ENCODE results near the gene LRCOL1.

Gene LRCOL1

GRCh38 chr12:132620899-132621656 is 10.7 kb upstream of the LRCOL1 start:
- in situ Hi-C loops (cut with HindIII; ENCODE audit: low pct_unique_long_range_greater_than_20kb, low sequenced_read_pairs), result no loop called here
- TF ChIP-seq JUND (IDR thresholded peaks at IDR 0.05; ENCODE audit: low read depth), result no peak
- DNase-seq (ENCODE audit: low read depth in 1 of 2, low spot score in 1 of 2), result no peak

GRCh38 chr12:132620113-132620898 is 9.9 kb upstream of the LRCOL1 start:
- in situ Hi-C loops (cut with HindIII; ENCODE audit: low pct_unique_long_range_greater_than_20kb, low sequenced_read_pairs), result no loop called here
- TF ChIP-seq JUND (IDR thresholded peaks at IDR 0.05; ENCODE audit: low read depth), result no peak
- DNase-seq (ENCODE audit: low read depth in 1 of 2, low spot score in 1 of 2), result no peak

- DNase-seq (ENCODE audit: low read depth in 1 of 2, low spot score in 1 of 2), result no peak
- in situ Hi-C loops (cut with HindIII; ENCODE audit: low pct_unique_long_range_greater_than_20kb, low sequenced_read_pairs), result no loop called here
- TF ChIP-seq JUND (IDR thresholded peaks at IDR 0.05; ENCODE audit: low read depth), result no peak
These were observed 9.2 kb upstream of the LRCOL1 start for GRCh38 chr12:132619386-132620112.

- no peak for TF ChIP-seq JUND (IDR thresholded peaks at IDR 0.05; ENCODE audit: low read depth)
- no peak for DNase-seq (ENCODE audit: low read depth in 1 of 2, low spot score in 1 of 2)
- in situ Hi-C loops (cut with HindIII; ENCODE audit: low pct_unique_long_range_greater_than_20kb, low sequenced_read_pairs), result no loop called here
These were observed 8.6 kb upstream of the LRCOL1 start for GRCh38 chr12:132619071-132619385.

- DNase-seq (ENCODE audit: low read depth in 1 of 2, low spot score in 1 of 2), result peak in 1 of 2 experiments; percentile 49
- in situ Hi-C loops (cut with HindIII; ENCODE audit: low pct_unique_long_range_greater_than_20kb, low sequenced_read_pairs), result no loop called here
- no peak for TF ChIP-seq JUND (IDR thresholded peaks at IDR 0.05; ENCODE audit: low read depth)
These were observed 8.3 kb upstream of the LRCOL1 start, which contains the start of gene P2RX2 for GRCh38 chr12:132618683-132619043. Gene P2RX2, plus strand, starts transcription at chr12:132618776. Its CDS starts 41 bp downstream, at chr12:132618817.

GRCh38 chr12:132617822-132618682 is 7.7 kb upstream of the LRCOL1 start:
- no peak for TF ChIP-seq JUND (IDR thresholded peaks at IDR 0.05; ENCODE audit: low read depth)
- in situ Hi-C loops (cut with HindIII; ENCODE audit: low pct_unique_long_range_greater_than_20kb, low sequenced_read_pairs), result no loop called here
- peak; percentile 55 to 63 for DNase-seq (ENCODE audit: low read depth in 1 of 2, low spot score in 1 of 2)

- DNase-seq (ENCODE audit: low read depth in 1 of 2, low spot score in 1 of 2), result no peak
- in situ Hi-C loops (cut with HindIII; ENCODE audit: low pct_unique_long_range_greater_than_20kb, low sequenced_read_pairs), result no loop called here
- no peak for TF ChIP-seq JUND (IDR thresholded peaks at IDR 0.05; ENCODE audit: low read depth)
These were observed 6.8 kb upstream of the LRCOL1 start for GRCh38 chr12:132617135-132617701.

GRCh38 chr12:132615579-132616038 is 5.2 kb upstream of the LRCOL1 start:
- in situ Hi-C loops (cut with HindIII; ENCODE audit: low pct_unique_long_range_greater_than_20kb, low sequenced_read_pairs), result no loop called here
- TF ChIP-seq JUND (IDR thresholded peaks at IDR 0.05; ENCODE audit: low read depth), result no peak
- peak in 1 of 2 experiments; percentile 41 for DNase-seq (ENCODE audit: low read depth in 1 of 2, low spot score in 1 of 2)

GRCh38 chr12:132614861-132615578 is 4.6 kb upstream of the LRCOL1 start:
- no peak for TF ChIP-seq JUND (IDR thresholded peaks at IDR 0.05; ENCODE audit: low read depth)
- peak; percentile 78 to 94 for DNase-seq (ENCODE audit: low read depth in 1 of 2, low spot score in 1 of 2)
- in situ Hi-C loops (cut with HindIII; ENCODE audit: low pct_unique_long_range_greater_than_20kb, low sequenced_read_pairs), result no loop called here

- no peak for TF ChIP-seq JUND (IDR thresholded peaks at IDR 0.05; ENCODE audit: low read depth)
- no peak for DNase-seq (ENCODE audit: low read depth in 1 of 2, low spot score in 1 of 2)
- in situ Hi-C loops (cut with HindIII; ENCODE audit: low pct_unique_long_range_greater_than_20kb, low sequenced_read_pairs), result no loop called here
These were observed 3.6 kb upstream of the LRCOL1 start for GRCh38 chr12:132614029-132614428.

- in situ Hi-C loops (cut with HindIII; ENCODE audit: low pct_unique_long_range_greater_than_20kb, low sequenced_read_pairs), result no loop called here
- no peak for TF ChIP-seq JUND (IDR thresholded peaks at IDR 0.05; ENCODE audit: low read depth)
- DNase-seq (ENCODE audit: low read depth in 1 of 2, low spot score in 1 of 2), result no peak
These were observed 1.2 kb upstream of the LRCOL1 start for GRCh38 chr12:132611620-132612019.
